OCI-LY7 (cell line): ENCODE data around the gene AAK1. TPM values are rescaled to one million over a fixed set of nuclear protein-coding genes. Genes with fewer than 3 reads are reported as not detected.

Source experiments
- BruUV-seq: library from RNA; stranded (reverse); fragments of 400-500 nt; replicated peaks from 2 replicates; lab custom pipeline; 2021; lab: Mats Ljungman, UMichigan
- CTCF ChIA-PET: fragments of 300-600 bp; sonication (Branson Sonifier 250); formaldehyde crosslinking; loops from one replicate; lab custom pipeline; 2022; ENCODE audit warnings: antibody characterized with exemption; ENCODE audit not compliant: unreplicated experiment; lab: Charles Lee
- POLR2A ChIA-PET: fragments of 300-600 bp; sonication (Branson Sonifier 250); formaldehyde crosslinking; loops from one replicate; lab custom pipeline; 2022; ENCODE audit warnings: antibody characterized with exemption; lab: Charles Lee
- DNase-seq: peaks from one replicate; pipeline ENCODE4 v3.0.0-alpha.2; 2015; ENCODE audit warnings: low spot score
- H2AFZ ChIP-seq: fragments of 200-600 bp; sonication (generic), shearing (Covaris generic); 2 replicates; pipeline ENCODE4 v1.6.1; 2014; ENCODE audit warnings: mild to moderate bottlenecking, antibody characterized with exemption, low read length, moderate library complexity
- H3K27ac ChIP-seq: fragments of 200-600 bp; sonication (generic); 2 replicates; pipeline ENCODE4 v1.5.1; 2014; ENCODE audit warnings: mixed run types, low read depth, mild to moderate bottlenecking, moderate library complexity, low read length, inconsistent platforms; ENCODE audit not compliant: poor library complexity, severe bottlenecking
- H3K36me3 ChIP-seq: fragments of 200-600 bp; sonication (generic); 2 replicates; pipeline ENCODE4 v1.6.1; 2014; ENCODE audit warnings: mild to moderate bottlenecking, antibody characterized with exemption, low read length, moderate library complexity, mixed read lengths; ENCODE audit not compliant: insufficient read depth
- H3K4me1 ChIP-seq: fragments of 200-600 bp; sonication (generic); 2 replicates; pipeline ENCODE4 v1.5.1; 2014; ENCODE audit warnings: mild to moderate bottlenecking, low read length; ENCODE audit not compliant: insufficient read depth, poor library complexity, severe bottlenecking
- H3K4me2 ChIP-seq: fragments of 200-600 bp; sonication (generic); 2 replicates; pipeline ENCODE4 v1.6.1; 2014; ENCODE audit warnings: mild to moderate bottlenecking, low read length
- H3K4me3 ChIP-seq: fragments of 200-600 bp; sonication (generic); 2 replicates; pipeline ENCODE4 v1.5.1; 2014; ENCODE audit warnings: mild to moderate bottlenecking, low read depth, low read length; ENCODE audit not compliant: poor library complexity, severe bottlenecking
- H3K79me2 ChIP-seq: fragments of 200-600 bp; sonication (generic); 2 replicates; pipeline ENCODE4 v1.6.1; 2016; ENCODE audit warnings: low read depth, mild to moderate bottlenecking, low read length, moderate library complexity, mixed read lengths; ENCODE audit not compliant: insufficient read depth
- H3K9me2 ChIP-seq: fragments of 200-600 bp; sonication (generic); 2 replicates; pipeline ENCODE4 v1.6.1; 2016; ENCODE audit warnings: mild to moderate bottlenecking, low read length, mixed read lengths; ENCODE audit not compliant: insufficient read depth
- H3K9me3 ChIP-seq: fragments of 200-600 bp; sonication (generic); 2 replicates; pipeline ENCODE4 v1.6.1; 2014; ENCODE audit warnings: mild to moderate bottlenecking, mixed run types, low read length, mixed read lengths
- H4K20me1 ChIP-seq: fragments of 200-600 bp; sonication (generic); 2 replicates; pipeline ENCODE4 v1.6.1; 2014; ENCODE audit warnings: mild to moderate bottlenecking, antibody characterized with exemption, low read length, moderate library complexity, mixed read lengths; ENCODE audit not compliant: insufficient read depth
- CTCF ChIP-seq: fragments of 200-600 bp; sonication (generic); conservative IDR thresholded peaks from 2 replicates; pipeline ENCODE4 v1.5.1; 2014; ENCODE audit warnings: mild to moderate bottlenecking, antibody characterized with exemption, low read length, moderate library complexity, mixed read lengths
- EZH2phosphoT487 ChIP-seq: fragments of 200-600 bp; sonication (generic); IDR thresholded peaks from 2 replicates; pipeline ENCODE4 v1.6.1; 2018; ENCODE audit warnings: low read depth, borderline replicate concordance, mild to moderate bottlenecking, mixed run types, antibody characterized with exemption, low read length, moderate library complexity, mixed read lengths
- intact Hi-C: fragments of 100-400 bp; cut with micrococcal nuclease; formaldehyde crosslinking; loops from one replicate; pipeline ENCODE4 v1.10.0; 2022; ENCODE audit not compliant: unreplicated experiment
- total RNA-seq, 2 experiments: library from RNA; depleted of rRNA in 1 of 2; stranded (reverse); fragments of >200 nt in 1 of 2; shearing (Covaris generic) in 1 of 2; gene quantifications; 2 replicates each; pipeline ENCODE4 v1.2.3, GENCODE V29; 2014 to 2022

AAK1 gene
- total RNA-seq, 2 experiments from 2014 or later: 8.3 to 8.5 TPM

- H3K36me3 ChIP-seq: no peaks in the 10 kb centered on the region
- no peak overlapping the region for H3K27ac ChIP-seq
- POLR2A ChIA-PET: no interaction called here
- TF ChIP-seq CTCF (no peak), EZH2phosphoT487 (no peak)
- BruUV-seq: no TSS peak
- H3K4me1 ChIP-seq: no peaks in the 10 kb centered on the region
- intact Hi-C loops: no loop called here
- H3K9me3 ChIP-seq: no peaks in the 10 kb centered on the region
- H4K20me1 ChIP-seq: no peaks in the 10 kb centered on the region
- H3K4me2 ChIP-seq: no peak overlapping the region
- H3K4me3 ChIP-seq: no peak overlapping the region
- CTCF ChIA-PET: no interaction called here
- H2AFZ ChIP-seq: no peak overlapping the region
- no peak for DNase-seq
- no peaks in the 10 kb centered on the region for H3K9me2 ChIP-seq
- H3K79me2 ChIP-seq: no peaks in the 10 kb centered on the region
Measured at GRCh38 chr2:69517410-69517809, 126.1 kb downstream of the AAK1 start.

GRCh38 chr2:69514819-69515218, 128.7 kb downstream of the AAK1 start:
- BruUV-seq: no TSS peak
- CTCF ChIA-PET: no interaction called here

More at GRCh38 chr2:69514819-69515218, 128.7 kb downstream of the AAK1 start:
- intact Hi-C loops: no loop called here
- H3K36me3 ChIP-seq: no peaks in the 10 kb centered on the region
- TF ChIP-seq EZH2phosphoT487 (no peak), CTCF (no peak)
- no peaks in the 10 kb centered on the region for H3K4me1 ChIP-seq
- H3K9me2 ChIP-seq: no peaks in the 10 kb centered on the region
- no peaks in the 10 kb centered on the region for H3K9me3 ChIP-seq
- no peak overlapping the region for H3K27ac ChIP-seq
- H4K20me1 ChIP-seq: no peaks in the 10 kb centered on the region
- no peak overlapping the region for H3K4me3 ChIP-seq
- H3K79me2 ChIP-seq: no peaks in the 10 kb centered on the region
- no peak overlapping the region for H3K4me2 ChIP-seq
- POLR2A ChIA-PET: interaction anchor here (1.0 kb wide), 1 partner anchor 217 kb away, joined by 7 read pairs; no protein-coding TSS in a partner anchor
- H2AFZ ChIP-seq: no peak overlapping the region
- DNase-seq: no peak
